A673 (cell line): ENCODE measurements around the gene MESP1. TPM values are rescaled to one million over a fixed set of nuclear protein-coding genes. Genes with fewer than 3 reads are reported as not detected.

ENCODE experiments used
- BruUV-seq: library from RNA; stranded (reverse); fragments of 400-500 nt; replicated peaks from 2 replicates; lab custom pipeline; 2021; lab: Mats Ljungman, UMichigan
- CTCF ChIA-PET: fragments of 300-600 bp; sonication (Branson Sonifier 250); formaldehyde crosslinking; loops from one replicate; lab custom pipeline; 2022; ENCODE audit warnings: antibody characterized with exemption; lab: Charles Lee
- POLR2A ChIA-PET: fragments of 300-600 bp; sonication (Branson Sonifier 250); formaldehyde crosslinking; loops from one replicate; lab custom pipeline; 2022; ENCODE audit warnings: antibody characterized with exemption; ENCODE audit not compliant: low non-redundant PET; lab: Charles Lee
- DNase-seq: peaks from one replicate; pipeline ENCODE4 v3.0.0-alpha.2; 2015; ENCODE audit warnings: low spot score
- H3K27ac ChIP-seq: fragments of 200-600 bp; sonication (generic); 2 replicates; pipeline ENCODE4 v1.5.1; 2016; ENCODE audit warnings: mixed run types, low read depth, mild to moderate bottlenecking, mixed read lengths, antibody characterized with exemption, low read length; ENCODE audit not compliant: poor library complexity, severe bottlenecking
- H3K27me3 ChIP-seq: fragments of 200-600 bp; sonication (generic); replicated peaks from 2 replicates; pipeline ENCODE4 v1.6.1; 2017; ENCODE audit warnings: mixed run types, low read depth, mild to moderate bottlenecking, mixed read lengths, antibody characterized with exemption, low read length; ENCODE audit not compliant: insufficient read depth, poor library complexity
- H3K36me3 ChIP-seq: fragments of 200-600 bp; sonication (generic); 2 replicates; pipeline ENCODE4 v1.6.1; 2016; ENCODE audit warnings: mixed run types, mild to moderate bottlenecking, mixed read lengths, antibody characterized with exemption, low read length; ENCODE audit not compliant: insufficient read depth, poor library complexity, severe bottlenecking
- H3K4me1 ChIP-seq: fragments of 200-600 bp; sonication (generic); 2 replicates; pipeline ENCODE4 v1.6.1; 2017; ENCODE audit warnings: mixed run types, mild to moderate bottlenecking, mixed read lengths, antibody characterized with exemption, low read length; ENCODE audit not compliant: insufficient read depth, poor library complexity, severe bottlenecking
- H3K4me3 ChIP-seq: fragments of 200-600 bp; sonication (generic); 2 replicates; pipeline ENCODE4 v1.5.1; 2016; ENCODE audit warnings: low read depth, mixed run types, mild to moderate bottlenecking, mixed read lengths, low read length; ENCODE audit not compliant: poor library complexity, severe bottlenecking
- H3K9me3 ChIP-seq: fragments of 200-600 bp; sonication (generic); 2 replicates; pipeline ENCODE4 v1.6.1; 2016; ENCODE audit warnings: mixed run types, low read depth, mild to moderate bottlenecking, mixed read lengths, antibody characterized with exemption, low read length; ENCODE audit not compliant: poor library complexity, severe bottlenecking
- EZH2 ChIP-seq: fragments of 200-600 bp; sonication (generic); IDR thresholded peaks from 2 replicates; pipeline ENCODE4 v1.6.1; 2017; ENCODE audit warnings: borderline replicate concordance, low read depth, mild to moderate bottlenecking, mixed read lengths, antibody characterized with exemption, low read length; ENCODE audit not compliant: poor library complexity, severe bottlenecking
- intact Hi-C: fragments of 100-400 bp; cut with micrococcal nuclease; formaldehyde crosslinking; loops from one replicate; pipeline ENCODE4 v1.10.0; 2022; ENCODE audit not compliant: unreplicated experiment
- total RNA-seq: library from RNA; stranded (reverse); gene quantifications from 2 replicates; pipeline ENCODE4 v1.2.3, GENCODE V29; 2021
- TF ChIP-seq, protein P1 (sequence below): fragments of 300-800, 200-600 bp; sonication (generic); conservative IDR thresholded peaks from 2 replicates; pipeline ENCODE4 v1.5.1; 2017; ENCODE audit warnings: low read depth, mild to moderate bottlenecking, antibody characterized with exemption, low read length, moderate library complexity, mixed read lengths

MESP1 gene
- total RNA-seq, 1 experiment from 2014 or later = 6.5 TPM

DNA sequence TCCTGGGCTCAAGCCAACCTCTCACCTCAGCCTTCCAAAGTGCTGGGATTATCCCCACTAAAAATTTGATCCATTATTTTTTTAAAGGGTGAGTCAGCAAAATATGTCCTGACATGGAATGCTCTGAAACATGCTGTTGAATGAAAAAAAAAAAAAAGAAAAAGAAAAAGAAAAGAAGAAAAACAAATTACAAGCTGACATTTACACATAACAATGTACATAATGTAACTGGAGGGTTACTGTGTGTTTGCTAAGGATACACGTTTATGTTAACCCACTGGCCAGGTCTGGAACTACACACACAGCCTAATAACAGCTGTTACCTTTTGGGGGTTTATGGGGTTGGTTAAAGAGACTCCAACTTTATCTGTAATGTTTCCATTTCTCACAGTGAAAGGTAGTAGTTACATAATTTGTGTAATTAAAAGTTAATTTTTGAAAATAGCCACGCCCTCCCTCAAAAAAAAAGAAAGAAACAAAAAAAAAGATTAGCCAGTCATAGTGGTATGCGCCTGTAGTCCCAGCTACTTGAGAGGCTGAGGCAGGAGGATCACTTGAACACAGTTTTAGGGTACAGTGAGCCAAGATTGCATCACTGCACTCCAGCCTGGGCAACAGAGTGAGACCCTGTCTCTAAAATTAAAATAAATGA is 22.0 kb upstream of the MESP1 start:
- DNase-seq = no peak
- Histone ChIP-seq H3K9me3 (no peaks in the 10 kb centered on the region), H3K4me1 (peaks cover 10% of the 10 kb centered on the region), H3K27ac (no peak overlapping the region), H3K4me3 (no peak overlapping the region), H3K36me3 (no peaks in the 10 kb centered on the region), H3K27me3 (no peaks in the 10 kb centered on the region)
- CTCF ChIA-PET = interaction anchor here (0.7 kb wide), 1 partner anchor 55 kb away, joined by 4 read pairs; no protein-coding TSS in a partner anchor
- TF ChIP-seq, protein P1, sequence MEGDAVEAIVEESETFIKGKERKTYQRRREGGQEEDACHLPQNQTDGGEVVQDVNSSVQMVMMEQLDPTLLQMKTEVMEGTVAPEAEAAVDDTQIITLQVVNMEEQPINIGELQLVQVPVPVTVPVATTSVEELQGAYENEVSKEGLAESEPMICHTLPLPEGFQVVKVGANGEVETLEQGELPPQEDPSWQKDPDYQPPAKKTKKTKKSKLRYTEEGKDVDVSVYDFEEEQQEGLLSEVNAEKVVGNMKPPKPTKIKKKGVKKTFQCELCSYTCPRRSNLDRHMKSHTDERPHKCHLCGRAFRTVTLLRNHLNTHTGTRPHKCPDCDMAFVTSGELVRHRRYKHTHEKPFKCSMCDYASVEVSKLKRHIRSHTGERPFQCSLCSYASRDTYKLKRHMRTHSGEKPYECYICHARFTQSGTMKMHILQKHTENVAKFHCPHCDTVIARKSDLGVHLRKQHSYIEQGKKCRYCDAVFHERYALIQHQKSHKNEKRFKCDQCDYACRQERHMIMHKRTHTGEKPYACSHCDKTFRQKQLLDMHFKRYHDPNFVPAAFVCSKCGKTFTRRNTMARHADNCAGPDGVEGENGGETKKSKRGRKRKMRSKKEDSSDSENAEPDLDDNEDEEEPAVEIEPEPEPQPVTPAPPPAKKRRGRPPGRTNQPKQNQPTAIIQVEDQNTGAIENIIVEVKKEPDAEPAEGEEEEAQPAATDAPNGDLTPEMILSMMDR = no peak
- TF ChIP-seq EZH2 = no peak
- POLR2A ChIA-PET = no interaction called here
- intact Hi-C loops = no loop called here
- no TSS peak for BruUV-seq

GRCh38 chr15:89770041-89770440 is 19.0 kb upstream of the MESP1 start:
- Histone ChIP-seq H3K27me3 (no peaks in the 10 kb centered on the region), H3K36me3 (no peaks in the 10 kb centered on the region), H3K4me1 (no peaks in the 10 kb centered on the region), H3K27ac (no peak overlapping the region), H3K9me3 (no peaks in the 10 kb centered on the region), H3K4me3 (no peak overlapping the region)
- BruUV-seq = no TSS peak
- DNase-seq = no peak
- POLR2A ChIA-PET = no interaction called here
- CTCF ChIA-PET = interaction anchor here (0.9 kb wide), 1 partner anchor 9 kb away, joined by 3 read pairs; no protein-coding TSS in a partner anchor
- TF ChIP-seq, protein P1 = no peak
- TF ChIP-seq EZH2 = no peak
- intact Hi-C loops = no loop called here

GRCh38 chr15:89769366-89769765 is 18.3 kb upstream of the MESP1 start:
- Histone ChIP-seq H3K4me1 (no peaks in the 10 kb centered on the region), H3K27ac (no peak overlapping the region), H3K9me3 (no peaks in the 10 kb centered on the region), H3K36me3 (no peaks in the 10 kb centered on the region), H3K27me3 (no peaks in the 10 kb centered on the region), H3K4me3 (no peak overlapping the region)
- BruUV-seq = no TSS peak
- intact Hi-C loops = no loop called here
- ChIA-PET POLR2A (no interaction called here), CTCF (interaction anchor here (0.7 kb wide), 1 partner anchor 251 kb away, joined by 15 read pairs; no protein-coding TSS in a partner anchor)
- no peak for TF ChIP-seq EZH2
- TF ChIP-seq, protein P1 = no peak
- DNase-seq = no peak
